Astrocyte of the cerebellum (primary cell): Measurements from ENCODE around the gene CATSPERD.
"Not testable (repeated sequence)": the region's sequence is repeated elsewhere in the genome, so short reads cannot be mapped to it uniquely, and the experiment has no call there.

Source experiments
- DNase-seq: peaks from one replicate; pipeline ENCODE4 v3.0.0-alpha.2; 2011; ENCODE audit warnings: low read depth
- H3K4me3 ChIP-seq: 2 replicates; pipeline ENCODE4 v1.5.1; 2011; ENCODE audit warnings: mild to moderate bottlenecking, low read depth, low read length, moderate library complexity
- CTCF ChIP-seq: IDR thresholded peaks from 2 replicates; pipeline ENCODE4 v1.5.1; 2012; ENCODE audit warnings: low read length, low read depth, moderate library complexity, mild to moderate bottlenecking; ENCODE audit errors: missing control alignments
- in situ Hi-C: cut with HindIII; loops from 2 replicates; pipeline ENCODE4 v1.10.0; 2017; ENCODE audit warnings: low sequenced_read_pairs

CATSPERD gene

GRCh38 chr19:5718037-5718578 lies 2.3 kb upstream of the CATSPERD start:
- no peak for TF ChIP-seq CTCF
- no peak for DNase-seq
- in situ Hi-C loops, result no loop called here
- H3K4me3 ChIP-seq, result peak overlapping the region; percentile 80

GRCh38 chr19:5718579-5719273 lies 1.7 kb upstream of the CATSPERD start:
- no peak for TF ChIP-seq CTCF
- peak; percentile 23 for DNase-seq
- in situ Hi-C loops, result no loop called here
- peak overlapping the region; percentile 80 for H3K4me3 ChIP-seq

- no peak for TF ChIP-seq CTCF
Observed at GRCh38 chr19:5719274-5719960, 1.0 kb upstream of the CATSPERD start.

GRCh38 chr19:5727453-5728050 lies 7.1 kb downstream of the CATSPERD start:
- in situ Hi-C loops, result no loop called here
- no peak for TF ChIP-seq CTCF
- H3K4me3 ChIP-seq, result no peak overlapping the region
- no peak for DNase-seq

More at GRCh38 chr19:5719274-5719960, 1.0 kb upstream of the CATSPERD start:
- in situ Hi-C loops, result no loop called here
- no peak for DNase-seq
- H3K4me3 ChIP-seq, result peak overlapping the region; percentile 80

- H3K4me3 ChIP-seq, in situ Hi-C loops, DNase-seq: not testable (repeated sequence)
Observed at GRCh38 chr19:5733172-5733571, 12.7 kb downstream of the CATSPERD start.

- no peak for DNase-seq
- H3K4me3 ChIP-seq, result no peak overlapping the region
- in situ Hi-C loops, result no loop called here
- TF ChIP-seq CTCF, result no peak
Observed at GRCh38 chr19:5738423-5738822, 18.0 kb downstream of the CATSPERD start.

- no peak for DNase-seq
- no peak for TF ChIP-seq CTCF
- in situ Hi-C loops, result no loop called here
- H3K4me3 ChIP-seq, result no peak overlapping the region
Observed at GRCh38 chr19:5742051-5742450, 21.6 kb downstream of the CATSPERD start.
